A549 (cell line): ENCODE data around the gene NPHS1.

Source experiments
- BCL3 ChIP-seq: fragments of >200 bp; sonication (Bioruptor Twin); formaldehyde crosslinking; IDR thresholded peaks from 3 replicates; pipeline ENCODE4 v1.6.1; 2016
- CEBPB ChIP-seq, 2 experiments: fragments of >200 bp in 1 of 2; sonication (Bioruptor Twin) in 1 of 2; formaldehyde crosslinking in 1 of 2; IDR thresholded peaks; 2 replicates each; pipeline ENCODE4 v1.6.1; 2012 to 2016
- CTCF ChIP-seq: fragments of >200 bp; sonication (Bioruptor Twin); formaldehyde crosslinking; IDR thresholded peaks from 3 replicates; pipeline ENCODE4 v1.5.1; 2016
- JUNB ChIP-seq: fragments of >200 bp; sonication (Bioruptor Twin); formaldehyde crosslinking; IDR thresholded peaks from 2 replicates; pipeline ENCODE4 v1.6.1; 2016
- POLR2A ChIP-seq: IDR thresholded peaks from 2 replicates; pipeline ENCODE4 v1.6.1; 2012; ENCODE audit warnings: mild to moderate bottlenecking, low read length

DNA sequence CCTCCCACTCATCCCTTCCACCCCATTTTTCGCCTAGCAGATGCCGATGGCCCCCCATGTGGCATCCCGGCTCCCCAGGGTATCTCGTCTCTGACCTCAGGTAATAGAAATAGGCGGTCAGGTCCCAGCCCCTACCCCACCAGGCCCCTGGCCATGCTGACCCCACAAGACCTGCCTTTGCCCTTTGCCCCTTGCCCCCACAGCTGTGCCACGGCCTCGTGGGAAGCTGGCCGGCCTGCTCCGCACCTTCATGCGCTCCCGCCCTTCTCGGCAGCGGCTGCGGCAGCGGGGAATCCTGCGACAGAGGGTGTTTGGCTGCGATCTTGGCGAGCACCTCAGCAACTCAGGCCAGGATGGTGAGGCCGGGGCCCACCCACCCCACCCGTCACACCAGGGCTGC lies 71.6 kb downstream of the NPHS1 start:
- TF ChIP-seq JUNB (no peak), POLR2A (no peak), BCL3 (no peak), CTCF (no peak), CEBPB (IDR thresholded peaks at IDR 0.05) (no peak)
